ENCODE measurements around the gene LMAN1.

LMAN1 gene, protein sequence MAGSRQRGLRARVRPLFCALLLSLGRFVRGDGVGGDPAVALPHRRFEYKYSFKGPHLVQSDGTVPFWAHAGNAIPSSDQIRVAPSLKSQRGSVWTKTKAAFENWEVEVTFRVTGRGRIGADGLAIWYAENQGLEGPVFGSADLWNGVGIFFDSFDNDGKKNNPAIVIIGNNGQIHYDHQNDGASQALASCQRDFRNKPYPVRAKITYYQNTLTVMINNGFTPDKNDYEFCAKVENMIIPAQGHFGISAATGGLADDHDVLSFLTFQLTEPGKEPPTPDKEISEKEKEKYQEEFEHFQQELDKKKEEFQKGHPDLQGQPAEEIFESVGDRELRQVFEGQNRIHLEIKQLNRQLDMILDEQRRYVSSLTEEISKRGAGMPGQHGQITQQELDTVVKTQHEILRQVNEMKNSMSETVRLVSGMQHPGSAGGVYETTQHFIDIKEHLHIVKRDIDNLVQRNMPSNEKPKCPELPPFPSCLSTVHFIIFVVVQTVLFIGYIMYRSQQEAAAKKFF

DNA sequence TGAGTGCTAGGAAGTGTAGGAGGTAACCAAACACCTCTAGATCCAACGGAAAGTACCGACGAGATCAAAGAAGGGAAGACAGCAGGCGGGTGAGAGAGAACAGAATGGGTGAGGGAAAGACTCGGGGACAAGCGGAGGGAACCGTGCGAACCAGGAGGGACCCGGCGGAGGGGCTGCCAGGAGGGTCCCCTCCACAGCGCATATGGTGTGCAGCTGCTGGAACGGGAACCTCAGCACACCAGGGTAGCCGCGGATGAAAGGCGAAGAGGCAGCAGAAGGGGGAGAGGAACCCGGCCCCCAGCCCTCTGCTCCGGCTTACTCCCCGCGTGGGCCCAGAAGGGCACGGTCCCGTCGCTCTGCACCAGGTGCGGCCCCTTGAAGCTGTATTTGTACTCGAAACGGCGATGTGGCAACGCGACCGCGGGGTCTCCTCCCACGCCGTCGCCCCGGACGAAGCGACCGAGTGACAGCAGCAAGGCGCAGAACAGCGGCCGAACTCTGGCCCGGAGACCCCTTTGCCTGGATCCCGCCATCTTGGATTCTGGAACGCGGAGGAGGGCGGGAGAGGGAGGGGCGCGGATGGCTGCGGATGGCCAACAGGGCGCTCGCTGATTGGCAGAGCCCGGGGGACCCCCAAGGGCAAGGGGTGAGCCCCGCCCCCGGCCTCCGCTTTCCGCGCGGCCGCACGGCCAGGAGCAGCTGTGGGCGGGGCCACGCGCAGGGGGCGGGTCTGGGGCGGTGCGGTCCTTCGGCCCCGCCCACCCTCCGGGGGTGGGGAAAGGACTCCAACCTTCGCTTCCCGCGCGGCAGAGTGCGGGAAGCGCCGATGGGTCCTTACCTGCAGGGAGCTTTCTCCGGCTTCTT lies at the start of gene LMAN1:
TSS of gene LMAN1 (minus strand) at position 554 of the 864 bp plus-strand sequence. CDS start at position 533, 21 bp downstream.
- DNase-seq: peak; percentile 77

DNA sequence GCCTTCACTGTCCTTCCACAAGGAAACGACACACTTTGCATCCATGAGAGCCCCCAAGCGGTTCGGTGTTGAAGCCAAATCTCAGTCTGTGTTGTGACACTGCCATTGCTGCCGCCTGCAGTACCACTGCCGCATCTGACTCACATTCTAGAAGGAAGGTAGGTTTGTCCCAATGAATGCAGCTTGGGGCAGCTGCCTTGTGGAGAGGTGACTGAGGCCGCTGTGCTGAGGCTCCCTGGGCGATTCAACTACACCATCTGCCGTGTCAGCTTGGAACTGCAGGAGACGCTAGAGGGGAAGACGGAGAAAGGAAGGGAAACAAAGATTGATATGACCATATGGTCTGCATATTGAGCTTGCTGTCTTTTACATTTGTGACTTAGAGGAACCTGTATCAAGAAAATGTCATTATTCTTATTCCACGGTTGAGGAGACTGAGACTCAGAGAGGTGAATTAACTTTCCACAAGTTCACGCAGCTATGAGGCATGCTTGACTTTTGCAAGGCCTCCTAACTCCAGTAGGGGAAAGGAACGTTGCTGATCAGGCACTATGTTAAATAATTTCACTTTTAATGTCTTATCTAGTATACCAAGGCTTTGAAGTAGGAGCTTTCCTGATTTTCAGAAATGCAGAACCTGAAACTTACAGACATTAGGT lies 43.5 kb upstream of the LMAN1 start:
- DNase-seq: no peak

DNA sequence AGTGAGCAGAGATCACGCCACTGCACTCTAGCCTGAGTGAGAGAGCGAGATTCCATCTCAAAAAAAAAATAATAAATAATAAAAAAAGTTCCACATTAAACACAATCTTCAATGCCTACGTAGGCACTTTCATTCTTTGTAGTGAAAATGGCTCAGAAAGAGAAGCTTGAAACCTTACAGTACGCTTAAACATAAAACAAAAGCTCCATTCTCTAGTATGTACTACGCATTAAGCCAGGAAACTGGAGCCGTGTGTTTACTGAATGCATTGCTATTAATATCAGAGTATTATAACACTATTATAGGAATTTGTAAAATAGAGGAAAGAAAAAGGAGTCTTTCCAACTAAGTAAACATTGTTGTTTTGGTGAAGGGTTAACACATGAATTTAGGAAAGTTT lies 41.3 kb upstream of the LMAN1 start:
- no peak for DNase-seq

DNA sequence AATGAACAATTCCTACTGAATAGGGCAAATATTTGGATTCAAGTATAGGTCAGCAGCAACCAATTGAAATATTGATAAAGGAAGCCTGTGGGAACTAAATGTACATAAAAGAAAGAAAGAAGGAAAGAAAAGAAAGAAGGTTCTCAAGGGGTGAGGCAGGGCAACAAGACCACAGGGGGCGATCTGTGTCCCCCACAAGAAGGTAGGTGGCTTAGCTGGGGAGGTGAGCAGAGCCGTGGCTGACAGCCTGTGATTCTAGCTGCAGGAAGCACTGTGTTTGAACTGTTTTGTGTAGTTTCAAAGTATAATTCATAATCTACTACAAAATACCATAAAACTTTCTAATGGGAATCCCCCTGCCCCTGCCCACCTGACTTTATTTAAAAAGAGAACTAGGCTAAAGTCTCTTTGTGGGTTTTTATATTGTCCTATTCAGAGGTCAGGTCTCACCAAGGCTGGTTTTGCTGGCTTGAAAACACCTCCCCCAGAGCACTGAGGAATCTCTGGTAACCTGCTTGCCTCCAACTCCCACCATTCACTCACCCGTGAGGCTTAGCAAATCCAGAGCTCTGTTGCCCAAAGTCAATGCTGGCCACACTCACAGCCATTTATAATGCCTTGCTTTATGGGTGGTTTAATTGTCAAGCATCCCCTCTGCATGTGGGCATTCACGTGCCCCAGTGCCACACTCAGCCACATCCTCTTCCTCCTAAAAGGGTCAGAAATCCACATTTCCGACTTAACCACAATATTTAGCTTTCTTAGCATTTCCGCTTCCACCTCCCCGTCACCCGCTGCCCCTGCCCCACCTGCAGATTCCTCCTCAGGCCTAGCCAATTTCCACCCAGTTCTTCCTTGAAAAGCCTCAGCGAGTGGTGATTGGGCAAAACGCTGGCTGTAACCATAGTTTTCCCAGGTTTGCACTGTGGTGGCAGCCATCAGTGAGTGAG lies 36.4 kb upstream of the LMAN1 start:
- no peak for DNase-seq

DNA sequence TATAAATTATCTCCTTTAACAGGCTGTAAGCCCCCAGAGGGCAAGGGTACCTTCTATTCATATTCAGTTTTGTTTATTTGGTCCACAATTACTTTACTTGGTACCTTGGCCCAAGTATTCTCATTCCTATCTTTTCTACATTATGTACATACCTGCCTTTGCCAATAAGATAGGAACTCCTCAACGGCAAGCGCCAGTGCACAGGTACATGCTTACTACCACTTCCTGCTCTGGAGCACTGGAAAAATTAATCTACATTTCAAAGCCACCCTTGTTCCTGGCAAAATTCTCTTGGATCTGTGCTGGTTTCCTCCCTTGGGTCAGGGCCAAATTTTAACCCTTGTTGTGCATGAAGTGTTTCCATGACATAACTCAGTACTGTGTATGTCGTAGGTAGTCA lies 34.3 kb upstream of the LMAN1 start:
- DNase-seq: no peak

DNA sequence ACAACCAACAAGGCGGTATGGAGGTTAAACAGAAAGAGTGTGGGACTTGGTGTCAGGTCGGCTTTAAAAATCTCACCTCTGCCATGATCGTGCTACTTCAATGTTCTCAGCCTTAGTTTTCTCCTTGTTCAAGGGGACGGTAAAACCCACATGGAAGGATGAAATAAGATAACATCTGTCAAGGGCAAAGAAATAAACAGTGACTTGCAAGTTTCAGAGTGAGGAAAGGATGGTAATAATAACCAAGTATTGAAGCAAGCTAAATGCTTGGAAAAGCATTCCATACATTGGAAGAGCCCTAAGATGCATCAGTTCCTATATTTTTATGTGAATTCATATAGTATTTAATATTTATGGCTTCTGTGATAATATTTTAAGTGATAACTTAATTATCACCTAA lies 29.8 kb upstream of the LMAN1 start:
- DNase-seq: no peak

DNA sequence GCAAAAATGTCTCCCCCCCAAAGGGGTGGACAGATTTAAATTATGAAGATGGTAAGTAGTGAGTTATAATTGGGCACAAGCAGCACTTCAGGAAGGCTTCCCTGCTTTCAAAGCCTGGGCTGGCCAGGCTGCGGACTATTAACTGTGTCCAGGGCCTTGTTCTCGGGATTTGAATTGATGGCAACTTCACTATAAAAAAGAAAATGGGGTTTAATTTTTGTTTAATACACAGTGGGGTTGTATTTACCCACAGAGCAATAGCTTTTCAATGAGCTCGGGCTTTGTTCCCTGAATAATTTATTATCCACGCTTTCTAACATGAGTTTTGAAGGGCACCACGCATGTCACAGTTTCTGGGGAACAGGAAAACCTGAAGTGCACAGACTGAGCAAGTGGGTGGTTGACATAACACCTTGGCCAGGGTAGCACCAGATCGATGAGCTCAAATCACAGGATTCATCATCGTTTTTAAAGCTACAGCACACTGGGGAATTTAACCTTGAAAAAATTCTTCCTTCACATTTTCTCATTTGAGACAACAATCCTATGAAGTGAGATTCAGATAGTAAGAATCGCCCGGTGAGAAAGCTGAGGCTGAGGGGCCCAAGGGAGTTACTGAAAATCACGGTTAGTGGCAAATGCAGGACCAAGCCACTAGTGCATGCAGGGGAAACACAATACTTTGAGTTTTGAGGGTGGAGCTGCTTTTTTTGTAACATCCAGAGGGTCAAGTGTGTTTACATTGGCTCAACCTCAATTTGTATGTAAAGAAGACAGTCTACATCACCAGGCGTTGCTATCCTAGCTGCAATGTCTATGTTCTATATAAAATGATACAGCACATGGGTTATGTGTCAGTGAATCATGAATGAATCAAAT lies 28.9 kb upstream of the LMAN1 start:
- no peak for DNase-seq

DNA sequence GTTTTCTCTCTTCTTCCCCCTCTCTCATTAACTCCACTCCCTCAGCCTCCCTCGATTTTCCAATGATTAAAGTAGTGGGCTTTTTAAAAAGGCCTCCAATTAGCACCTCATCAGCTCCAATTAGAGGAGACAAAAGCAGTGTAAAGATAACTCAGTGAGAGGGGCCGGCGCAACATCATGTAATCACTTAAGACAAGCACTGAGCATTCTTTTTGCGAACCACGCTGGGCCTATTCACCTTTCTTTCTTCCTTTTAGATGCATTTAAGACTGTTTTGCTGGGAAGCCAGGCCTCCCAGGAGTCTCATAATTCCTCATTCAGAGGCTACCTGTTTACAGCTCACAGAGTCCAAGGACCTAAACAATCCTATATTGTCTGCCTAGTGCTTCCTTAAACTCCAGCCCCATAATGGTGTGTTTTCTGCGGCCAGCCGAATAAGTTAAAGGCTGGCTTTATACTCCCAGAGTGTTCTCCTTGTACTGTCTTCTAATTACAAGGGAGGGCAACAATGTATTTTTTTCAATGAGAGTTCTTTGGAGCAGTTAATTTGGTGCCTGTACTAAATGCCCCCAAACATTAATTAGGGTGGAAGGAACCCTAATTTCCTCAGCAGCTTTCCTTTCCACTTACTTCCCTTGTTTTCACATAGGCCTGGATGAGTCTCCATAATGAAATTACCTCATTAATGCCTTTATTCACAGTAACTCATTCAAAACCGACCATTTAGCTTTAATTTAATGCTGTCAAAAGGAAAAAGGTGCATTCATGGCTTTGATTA lies 28.0 kb upstream of the LMAN1 start:
- DNase-seq: no peak

DNA sequence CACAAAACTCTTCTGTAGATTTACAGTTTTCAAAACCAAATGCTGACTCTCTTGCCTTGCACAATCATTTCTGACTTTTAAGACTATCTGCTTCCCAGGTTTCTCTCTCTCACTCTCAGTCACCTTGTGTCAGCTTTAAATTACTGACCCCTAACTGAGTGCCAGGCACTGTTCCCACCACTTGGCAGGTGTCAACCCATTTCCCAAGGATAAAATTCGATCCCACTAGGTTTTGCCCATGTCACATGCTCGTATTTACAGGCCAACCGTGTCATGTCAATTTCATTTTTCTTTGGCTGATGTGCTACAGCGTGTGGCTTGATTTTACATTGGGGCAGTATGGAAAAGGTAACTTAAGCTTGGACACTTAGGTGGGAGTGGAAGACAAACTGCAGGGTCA lies 26.1 kb upstream of the LMAN1 start:
- DNase-seq: no peak

DNA sequence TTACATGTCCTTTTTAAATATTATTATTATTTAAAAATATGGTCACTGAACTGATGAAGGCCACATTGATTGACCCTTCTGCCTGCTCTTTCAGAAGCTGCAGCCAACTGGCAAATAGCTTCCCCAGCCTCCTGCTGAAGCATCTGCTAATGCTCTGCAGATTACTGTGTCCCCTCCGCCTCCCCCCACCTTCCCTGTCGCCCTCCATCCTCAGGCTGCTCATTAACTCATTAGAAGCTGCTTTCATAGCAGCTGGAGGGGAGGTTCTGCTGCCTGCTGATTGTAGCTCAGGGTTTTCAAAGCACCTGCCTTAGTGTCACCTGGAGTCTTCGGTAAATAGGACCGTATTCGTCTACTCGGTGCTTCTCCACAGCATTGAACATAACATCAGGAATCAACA lies 24.8 kb upstream of the LMAN1 start:
- DNase-seq: no peak

DNA sequence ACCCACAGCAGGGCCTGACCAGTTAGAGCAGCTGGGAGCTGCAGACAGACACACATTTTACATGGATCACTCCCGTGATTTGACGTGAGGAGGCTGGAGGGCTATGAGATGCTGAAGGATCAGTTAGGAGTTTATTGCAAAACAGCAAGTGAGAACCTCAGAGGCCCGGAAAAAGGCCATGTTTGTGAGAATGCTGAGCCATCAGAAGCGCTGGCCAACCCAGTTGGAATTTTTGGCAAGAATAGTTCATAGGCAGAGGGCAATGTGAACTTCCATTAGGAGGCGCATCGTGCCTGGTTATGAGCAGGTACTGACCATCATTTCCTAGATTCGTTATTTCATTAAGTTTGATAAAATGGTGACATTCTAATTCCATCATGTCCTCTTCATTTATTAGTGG lies 23.3 kb upstream of the LMAN1 start:
- no peak for DNase-seq

DNA sequence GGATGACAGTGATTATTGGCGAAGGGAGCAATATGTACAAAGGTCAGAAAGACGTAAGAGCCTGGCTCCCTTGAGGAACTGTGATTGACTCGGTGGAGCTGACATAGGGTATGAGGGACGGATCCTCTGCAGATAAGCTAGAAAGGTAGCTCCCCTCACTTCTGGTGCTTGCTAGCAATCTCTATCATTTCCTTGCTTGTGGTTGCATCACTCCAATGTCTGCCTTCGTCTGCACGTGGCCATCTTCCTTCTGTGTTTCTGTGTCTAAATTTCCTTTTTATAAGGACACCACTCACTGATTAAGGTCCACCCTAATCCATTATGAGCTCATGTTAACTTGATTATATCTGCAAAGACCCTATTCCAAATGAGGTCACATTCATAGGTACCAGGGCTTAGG lies 22.9 kb upstream of the LMAN1 start:
- no peak for DNase-seq

DNA sequence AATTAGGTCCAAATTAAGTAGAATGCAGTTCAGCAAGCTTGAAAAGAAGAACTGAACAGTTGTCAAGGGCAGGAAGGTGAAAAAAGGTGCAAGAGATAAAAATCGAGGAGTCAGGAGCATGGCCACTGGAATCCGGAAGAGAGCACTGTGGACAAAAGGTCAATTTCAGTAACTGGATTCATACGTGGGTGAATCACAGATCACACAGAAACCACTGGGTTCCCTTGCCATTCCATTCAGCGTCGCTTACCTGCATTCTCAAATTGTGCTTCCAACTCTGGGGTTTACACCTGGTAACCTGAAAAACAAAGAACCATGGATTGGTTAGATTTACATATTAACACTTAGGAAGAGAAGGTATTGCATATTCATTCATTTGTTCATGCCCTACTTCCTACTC lies 21.6 kb upstream of the LMAN1 start:
- DNase-seq: no peak

DNA sequence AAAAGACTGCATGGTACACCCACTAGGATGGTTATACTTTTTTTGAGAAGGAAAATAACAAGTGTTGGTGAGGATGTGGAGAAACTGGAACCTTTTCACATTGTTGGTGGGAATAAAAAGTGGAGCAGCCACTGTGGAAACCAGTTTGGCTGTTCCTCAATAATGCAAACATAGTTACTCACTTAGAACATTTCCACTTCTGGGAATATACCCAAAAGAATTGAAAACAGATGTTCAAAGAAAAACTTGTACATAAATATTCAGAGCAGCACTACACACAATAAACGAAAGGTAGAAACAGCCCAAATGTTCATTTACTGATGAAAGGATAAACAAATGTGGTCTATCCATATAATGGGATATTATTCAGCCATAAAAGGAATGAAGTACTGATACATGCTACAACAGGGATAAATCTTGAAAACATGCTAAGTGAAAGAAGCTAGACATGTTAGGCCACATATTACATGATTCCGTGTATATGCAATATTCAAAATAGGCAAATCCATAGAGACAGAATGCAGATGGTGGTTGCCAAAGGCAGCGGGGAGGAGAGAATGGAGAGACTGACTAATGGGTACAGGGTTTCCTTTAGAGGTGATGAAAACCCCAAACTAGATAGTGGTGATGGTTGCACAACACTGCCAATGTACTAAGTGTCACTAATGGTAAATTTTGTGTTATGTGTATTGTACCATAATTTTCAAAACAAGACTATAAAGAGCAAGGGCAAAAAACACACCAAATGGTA lies 20.9 kb upstream of the LMAN1 start:
- DNase-seq: no peak

DNA sequence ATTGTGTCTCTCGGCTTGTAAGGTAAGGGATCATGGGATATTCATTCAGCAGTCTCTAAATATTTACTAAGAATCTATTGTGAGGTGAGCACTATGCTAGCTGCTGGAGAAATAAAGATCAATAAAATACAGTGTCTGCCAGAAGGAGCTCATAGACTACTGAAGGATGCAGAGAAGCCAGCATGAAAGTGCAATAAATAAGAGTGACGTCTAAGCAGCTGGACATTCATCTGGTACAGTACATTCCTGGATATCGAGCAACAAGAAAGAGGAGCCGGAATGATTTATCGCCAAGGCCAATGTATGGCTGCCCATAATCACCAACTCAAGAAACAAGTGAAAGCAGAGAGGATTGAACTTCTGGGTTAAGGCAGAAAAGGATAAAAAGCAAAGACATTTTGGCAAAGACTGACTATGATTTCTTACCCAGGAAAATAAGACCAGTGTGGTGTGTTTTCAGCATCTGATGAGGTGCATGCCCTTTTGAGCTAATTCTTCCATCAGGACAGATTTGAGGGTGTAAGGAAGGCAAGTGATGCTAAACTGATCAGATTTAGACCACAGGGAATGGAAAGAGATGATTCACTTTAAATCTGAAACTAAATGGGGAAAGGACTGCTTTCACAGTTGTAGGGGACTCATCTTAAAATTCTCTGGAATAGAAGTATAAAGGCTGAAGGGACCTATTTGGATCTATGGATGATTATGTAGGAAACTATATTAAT lies 18.7 kb upstream of the LMAN1 start:
- DNase-seq: no peak

DNA sequence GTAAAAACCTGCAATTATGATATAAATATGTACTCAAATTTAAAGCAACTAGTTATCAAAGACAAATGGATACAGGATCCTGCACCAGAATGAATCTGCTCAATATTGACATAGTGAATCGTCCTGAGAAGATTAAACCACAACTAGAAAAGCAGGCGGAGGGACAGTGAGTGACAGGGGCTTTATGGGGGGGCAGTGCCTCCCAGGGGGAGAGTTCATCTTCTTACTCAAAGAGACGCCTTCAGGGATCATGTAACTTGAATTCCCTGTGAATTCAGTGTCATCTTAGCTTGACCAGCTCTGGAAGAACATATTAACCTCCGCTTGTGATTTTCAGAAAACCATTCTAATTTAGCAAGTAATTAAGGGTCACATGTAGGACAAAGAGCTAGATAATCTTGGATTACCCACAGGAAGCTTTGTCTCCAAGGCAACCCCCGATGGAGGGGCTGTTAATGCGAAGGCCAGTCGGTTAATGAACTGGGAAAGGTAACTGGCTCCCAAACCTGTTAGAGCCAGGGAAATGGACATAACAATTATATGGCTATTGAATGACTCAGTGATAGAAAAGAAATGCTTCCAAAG lies 17.4 kb upstream of the LMAN1 start:
- DNase-seq: no peak

DNA sequence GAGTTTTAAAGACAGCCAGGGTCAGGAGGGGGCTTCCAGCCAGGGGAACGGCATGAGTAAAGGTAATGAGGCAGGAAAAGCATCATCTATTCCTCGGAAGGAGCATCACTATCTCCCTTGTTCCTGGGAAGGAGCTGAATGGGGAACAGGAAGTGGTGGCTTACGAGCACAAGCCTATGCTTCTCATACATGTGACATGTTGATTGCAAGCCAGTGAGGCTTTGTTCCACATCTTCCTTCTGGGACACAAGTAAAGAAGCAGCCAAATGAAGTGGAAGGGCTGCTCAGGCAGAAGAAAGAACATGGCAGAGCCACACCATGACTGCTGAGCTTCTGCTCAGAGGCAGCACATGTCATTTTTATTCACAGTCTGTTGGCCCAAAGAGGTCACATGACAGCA lies 15.1 kb upstream of the LMAN1 start:
- DNase-seq: no peak

DNA sequence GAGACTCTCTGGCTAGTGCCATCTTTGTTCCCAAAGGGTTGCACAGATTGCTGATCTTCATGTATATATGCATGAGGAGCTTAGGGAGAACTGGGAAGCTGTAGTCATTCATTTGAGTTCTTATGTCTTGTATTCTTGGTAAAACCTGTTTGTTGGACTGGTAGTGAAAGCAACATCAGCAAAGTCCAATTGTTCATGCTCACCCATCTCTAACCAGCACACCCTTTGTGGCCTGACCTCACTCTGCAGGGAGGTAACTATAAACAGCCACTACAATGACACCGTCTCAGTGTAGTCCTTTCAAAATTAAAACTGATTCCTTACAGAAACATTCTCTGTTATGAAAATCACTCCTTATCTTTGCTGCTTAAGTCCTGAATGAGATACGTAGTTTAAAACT lies 13.9 kb upstream of the LMAN1 start:
- no peak for DNase-seq

DNA sequence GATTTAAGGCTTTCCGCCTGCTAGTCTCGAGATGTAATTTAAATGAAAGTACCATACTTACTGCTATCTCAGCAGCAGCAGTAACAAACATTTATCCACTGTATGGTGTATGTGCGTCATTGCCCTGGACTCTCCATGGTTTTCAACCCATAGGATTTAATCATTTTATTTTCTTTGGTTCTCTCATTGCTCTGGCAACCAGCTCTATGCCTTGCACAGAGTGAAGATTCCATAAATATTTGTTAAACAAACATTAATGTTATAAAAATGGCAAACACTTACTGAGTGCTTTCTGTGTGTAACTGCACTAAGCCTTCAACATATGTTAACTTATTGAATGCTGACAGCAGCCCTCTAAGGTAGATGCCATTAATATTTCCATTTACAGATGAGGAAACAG lies 1.3 kb upstream of the LMAN1 start:
- DNase-seq: no peak
